Gastrocnemius medialis (tissue), 4 donors: Measurements from ENCODE around the gene FLT3. TPM values are rescaled to one million over a fixed set of nuclear protein-coding genes. Genes with fewer than 3 reads are reported as not detected.

Experiments used
- ATAC-seq, 2 donors: fragments of 150-250 bp; one replicate each; pipeline ENCODE4 v1.9.1; 2016
- DNase-seq, 2 donors: peaks; one replicate each; pipeline ENCODE4 v3.0.0-alpha.2; 2019
- H3K27ac ChIP-seq, 4 donors: fragments of 200-600 bp; sonication (generic); 1 replicate in 1 of 4; 2 replicates in 3 of 4; pipeline ENCODE4 v1.5.1; 2016 to 2018; ENCODE audit warnings: mild to moderate bottlenecking in 2 of 4, moderate library complexity in 1 of 4
- H3K27me3 ChIP-seq, 3 donors: fragments of 200-600 bp; sonication (generic) in 2 of 3; 1 replicate in 1 of 3; 2 replicates in 2 of 3; pipeline versions ENCODE4 v1.5.1 to v1.6.0; 2016 to 2019; ENCODE audit warnings: mild to moderate bottlenecking in 1 of 3, moderate library complexity in 1 of 3
- H3K36me3 ChIP-seq, 2 donors: fragments of 200-600 bp; sonication (generic) in 1 of 2; one replicate each; pipeline ENCODE4 v1.5.1; 2017 to 2018
- H3K4me1 ChIP-seq, 2 donors: fragments of 200-600 bp; sonication (generic) in 1 of 2; one replicate each; pipeline ENCODE4 v1.5.1; 2016 to 2017; ENCODE audit warnings: mild to moderate bottlenecking in 2 of 2
- H3K4me3 ChIP-seq, 4 donors: fragments of 200-600 bp; sonication (generic) in 3 of 4; 1 replicate in 1 of 4; 2 replicates in 3 of 4; pipeline ENCODE4 v1.5.1; 2016 to 2019; ENCODE audit warnings: mild to moderate bottlenecking in 2 of 4
- H3K9me3 ChIP-seq, 3 donors: fragments of 200-600 bp; sonication (generic) in 2 of 3; 1 replicate in 1 of 3; 2 replicates in 2 of 3; pipeline ENCODE4 v1.5.1; 2016 to 2019
- CTCF ChIP-seq, 5 experiments: fragments of 450-650 bp in 3 of 5; fragments of 200-600 bp in 2 of 5; sonication (generic) in 2 of 5; IDR thresholded peaks in 4 of 5; conservative IDR thresholded peaks in 1 of 5; 1 replicate in 4 of 5; 2 replicates in 1 of 5; pipeline ENCODE4 v1.5.1; 2016 to 2019; ENCODE audit warnings: antibody characterized with exemption in 5 of 5, mild to moderate bottlenecking in 3 of 5, moderate library complexity in 3 of 5
- POLR2A ChIP-seq, 2 donors: fragments of 450-650 bp; IDR thresholded peaks; one replicate each; pipeline ENCODE4 v1.6.1; 2017; ENCODE audit warnings: antibody characterized with exemption in 2 of 2, mild to moderate bottlenecking in 2 of 2, moderate library complexity in 2 of 2
- in situ Hi-C, 4 donors: fragments of 200-750 bp; cut with MboI; loops; one replicate each; pipeline versions ENCODE4 v1.15.0 to v1.8.0; 2017; ENCODE audit warnings: low sequenced_read_pairs in 4 of 4
- intact Hi-C: fragments of 100-400 bp; cut with DNase I; formaldehyde crosslinking; loops from one replicate; pipeline ENCODE4 v1.15.1; 2023; ENCODE audit warnings: low total_unique reads
- total RNA-seq, 4 donors: library from RNA; depleted of rRNA; stranded (reverse); fragments of >200 nt; gene quantifications; one replicate each; pipeline versions ENCODE4 v1.1.0 to v1.2.3, GENCODE V29; 2016

FLT3 gene
- total RNA-seq, 4 donors from 2014 or later: 0.22 to 0.92 (median 0.37) TPM

GRCh38 chr13:28027071-28027470 is 73.3 kb downstream of the FLT3 start:
- in situ Hi-C loops: no loop called here
- intact Hi-C loops: no loop called here
- TF ChIP-seq POLR2A (IDR thresholded peaks at IDR 0.05) (no peak), CTCF (IDR thresholded peaks at IDR 0.05 in 4 of 5, conservative IDR thresholded peaks at IDR 0.05 in 1 of 5) (no peak)
- DNase-seq (no peak), ATAC-seq (no peak)
- Histone ChIP-seq H3K4me3 (no peak overlapping the region), H3K9me3 (no peaks in the 10 kb centered on the region), H3K27ac (no peak overlapping the region), H3K27me3 (no peaks in the 10 kb centered on the region), H3K36me3 (no peaks in the 10 kb centered on the region), H3K4me1 (no peaks in the 10 kb centered on the region)

- in situ Hi-C loops (no loop called here), intact Hi-C loops (no loop called here)
- ATAC-seq (no peak), DNase-seq (no peak)
- TF ChIP-seq POLR2A (IDR thresholded peaks at IDR 0.05) (no peak), CTCF (IDR thresholded peaks at IDR 0.05 in 4 of 5, conservative IDR thresholded peaks at IDR 0.05 in 1 of 5) (no peak)
- no peaks in the 10 kb centered on the region for H3K36me3 ChIP-seq
- no peaks in the 10 kb centered on the region for H3K4me1 ChIP-seq
- H3K4me3 ChIP-seq: no peak overlapping the region
- no peaks in the 10 kb centered on the region for H3K9me3 ChIP-seq
- no peaks in the 10 kb centered on the region for H3K27me3 ChIP-seq
- no peak overlapping the region for H3K27ac ChIP-seq
Observed at GRCh38 chr13:28026508-28026907, 73.9 kb downstream of the FLT3 start.

GRCh38 chr13:28022848-28023518 is 77.4 kb downstream of the FLT3 start:
- Histone ChIP-seq H3K4me3 (no peak overlapping the region), H3K9me3 (no peaks in the 10 kb centered on the region), H3K36me3 (no peaks in the 10 kb centered on the region), H3K27ac (no peak overlapping the region), H3K4me1 (no peaks in the 10 kb centered on the region), H3K27me3 (no peaks in the 10 kb centered on the region)
- intact Hi-C loops: no loop called here
- DNase-seq (no peak), ATAC-seq (no peak)
- TF ChIP-seq POLR2A (IDR thresholded peaks at IDR 0.05) (no peak), CTCF (IDR thresholded peaks at IDR 0.05 in 4 of 5, conservative IDR thresholded peaks at IDR 0.05 in 1 of 5) (no peak)
- in situ Hi-C loops: no loop called here

GRCh38 chr13:28014301-28014700 is 86.1 kb downstream of the FLT3 start:
- Histone ChIP-seq H3K27me3 (no peaks in the 10 kb centered on the region), H3K4me3 (no peak overlapping the region), H3K4me1 (no peaks in the 10 kb centered on the region), H3K27ac (no peak overlapping the region), H3K9me3 (no peaks in the 10 kb centered on the region), H3K36me3 (no peaks in the 10 kb centered on the region)
- ATAC-seq (no peak), DNase-seq (no peak)
- intact Hi-C loops (no loop called here), in situ Hi-C loops (no loop called here)
- no peak for TF ChIP-seq POLR2A (IDR thresholded peaks at IDR 0.05)
- TF ChIP-seq CTCF (IDR thresholded peaks at IDR 0.05 in 4 of 5, conservative IDR thresholded peaks at IDR 0.05 in 1 of 5): no peak

- no peaks in the 10 kb centered on the region for H3K36me3 ChIP-seq
- no peaks in the 10 kb centered on the region for H3K27me3 ChIP-seq
- no peaks in the 10 kb centered on the region for H3K9me3 ChIP-seq
- no peak overlapping the region for H3K27ac ChIP-seq
- TF ChIP-seq POLR2A (IDR thresholded peaks at IDR 0.05): no peak
- DNase-seq: no peak
- in situ Hi-C loops: no loop called here
- H3K4me3 ChIP-seq: no peak overlapping the region
- no peaks in the 10 kb centered on the region for H3K4me1 ChIP-seq
- intact Hi-C loops: no loop called here
- ATAC-seq: no peak
Observed at GRCh38 chr13:28013482-28013881, 86.9 kb downstream of the FLT3 start.
